HG02973 (cell line): ENCODE data around the gene ATP8B2.
A peak's percentile ranks its signal among the peaks of the same experiment; 100 is the strongest.

ENCODE experiments used
- ATAC-seq: cut with Tn5 transposase; IDR thresholded peaks from one replicate; pipeline ENCODE4 v1.9.1; 2021; ENCODE audit warnings: moderate library complexity; ENCODE audit not compliant: unreplicated experiment

ATP8B2 gene

DNA sequence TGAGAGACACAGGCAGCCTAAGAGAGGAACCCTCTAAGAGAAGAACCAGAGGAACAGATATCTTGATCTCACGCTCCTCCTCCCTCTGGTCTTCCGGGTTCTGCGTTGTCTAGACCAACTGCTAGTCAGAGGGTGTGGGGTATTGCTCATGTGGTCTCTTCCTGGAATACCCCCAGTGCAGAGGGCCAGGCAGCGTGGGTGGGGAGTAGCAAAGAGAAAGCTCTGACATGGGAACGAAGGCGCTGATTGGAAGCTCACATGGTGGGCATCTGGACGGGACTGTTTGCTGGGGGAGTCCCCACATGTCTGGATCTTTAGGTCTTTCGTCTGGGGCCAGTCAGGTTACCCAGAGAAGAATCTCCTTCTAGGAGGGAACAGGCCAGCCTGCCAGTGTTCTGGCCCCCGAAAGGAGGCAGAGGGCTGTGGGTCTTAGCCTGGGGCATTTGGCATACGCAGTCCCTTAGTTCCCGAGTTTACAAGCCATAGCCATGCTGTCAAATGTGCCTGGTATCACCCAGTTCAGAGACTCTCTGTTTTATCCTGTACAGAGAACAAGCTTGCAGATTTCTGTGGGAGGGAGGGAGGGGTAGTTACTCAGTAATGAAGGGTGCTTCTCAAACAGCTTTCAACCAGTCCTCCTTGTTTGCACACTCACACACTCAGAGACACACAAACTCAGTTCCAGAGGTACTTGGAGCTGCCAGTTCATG is 61.5 kb downstream of the ATP8B2 start:
- peak; percentile 69 for ATAC-seq

- no peak for ATAC-seq
Measured at GRCh38 chr1:154391086-154391770, 65.9 kb downstream of the ATP8B2 start.

DNA sequence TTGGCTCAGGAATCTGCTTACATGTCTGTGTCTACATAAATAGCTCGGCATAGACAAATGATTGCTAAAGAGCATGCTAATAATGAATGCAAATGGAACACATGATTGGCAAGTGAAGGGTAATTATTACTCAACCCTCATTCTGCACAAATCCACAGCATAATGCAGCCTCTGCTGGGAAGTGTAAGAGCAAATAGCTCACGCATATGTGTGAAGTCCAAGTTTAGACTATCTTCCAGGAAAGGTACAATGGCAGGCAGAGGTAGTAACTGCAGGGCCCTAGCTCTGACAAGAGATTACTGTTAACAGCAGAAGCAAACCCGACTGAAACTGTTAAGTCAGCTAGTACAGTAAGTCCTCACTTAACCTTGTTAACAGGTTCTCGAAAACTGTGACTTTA is 72.8 kb downstream of the ATP8B2 start:
- ATAC-seq = no peak

DNA sequence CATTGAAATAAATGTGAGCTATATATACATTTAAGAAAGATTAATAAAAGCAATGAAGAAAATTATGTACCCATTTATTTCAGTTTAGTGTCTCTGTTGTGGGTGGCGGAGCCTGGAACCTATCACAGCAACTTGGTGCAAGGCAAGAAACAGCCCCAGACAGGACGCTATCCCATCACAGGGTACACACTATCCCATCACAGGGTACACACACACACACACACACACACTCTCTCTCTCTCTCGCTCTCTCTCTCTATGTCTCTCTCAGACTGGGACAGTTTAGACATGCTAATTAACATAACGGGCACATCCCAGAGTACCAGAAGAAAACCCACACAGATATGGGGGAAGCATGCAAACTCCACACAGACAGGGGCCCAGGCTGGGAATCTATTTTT is 73.4 kb downstream of the ATP8B2 start:
- no peak for ATAC-seq

GRCh38 chr1:154400381-154400801 is 75.1 kb downstream of the ATP8B2 start:
- no peak for ATAC-seq
